Subcutaneous adipose tissue (tissue), 4 donors: ENCODE results near the gene JAM3. TPM values are rescaled to one million over a fixed set of nuclear protein-coding genes. Genes with fewer than 3 reads are reported as not detected.

ENCODE experiments used
- CTCF ChIP-seq: fragments of 450-650 bp; IDR thresholded peaks from one replicate; pipeline ENCODE4 v1.5.1; 2016; ENCODE audit warnings: low read depth, mild to moderate bottlenecking, control low read depth, antibody characterized with exemption, moderate library complexity
- total RNA-seq, 4 donors: library from RNA; depleted of rRNA; stranded (reverse); fragments of >200 nt; gene quantifications; one replicate each; pipeline ENCODE4 v1.1.0, GENCODE V29; 2016

Gene JAM3
- total RNA-seq, 4 donors from 2014 or later: 14.2 to 18.3 (median 16.5) TPM

DNA sequence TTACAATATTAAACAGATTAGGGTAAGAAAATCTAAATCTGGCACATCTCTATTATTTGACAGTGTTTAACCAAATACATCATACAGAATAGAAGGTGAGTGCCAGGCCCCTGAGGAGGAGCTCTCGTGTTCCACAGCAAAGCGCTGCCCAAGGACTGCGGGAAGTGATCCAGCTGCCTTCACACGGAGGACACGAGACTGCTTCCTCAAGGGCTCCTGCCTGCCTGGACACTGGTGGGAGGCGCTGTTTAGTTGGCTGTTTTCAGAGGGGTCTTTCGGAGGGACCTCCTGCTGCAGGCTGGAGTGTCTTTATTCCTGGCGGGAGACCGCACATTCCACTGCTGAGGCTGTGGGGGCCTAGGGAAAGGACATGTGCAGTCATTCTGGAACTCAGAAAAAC lies 83.8 kb downstream of the JAM3 start:
- TF ChIP-seq CTCF: no peak

- TF ChIP-seq CTCF: no peak
Observed at GRCh38 chr11:134153147-134153905, 84.5 kb downstream of the JAM3 start.

- no peak for TF ChIP-seq CTCF
Observed at GRCh38 chr11:134154441-134154840, 85.6 kb downstream of the JAM3 start.

DNA sequence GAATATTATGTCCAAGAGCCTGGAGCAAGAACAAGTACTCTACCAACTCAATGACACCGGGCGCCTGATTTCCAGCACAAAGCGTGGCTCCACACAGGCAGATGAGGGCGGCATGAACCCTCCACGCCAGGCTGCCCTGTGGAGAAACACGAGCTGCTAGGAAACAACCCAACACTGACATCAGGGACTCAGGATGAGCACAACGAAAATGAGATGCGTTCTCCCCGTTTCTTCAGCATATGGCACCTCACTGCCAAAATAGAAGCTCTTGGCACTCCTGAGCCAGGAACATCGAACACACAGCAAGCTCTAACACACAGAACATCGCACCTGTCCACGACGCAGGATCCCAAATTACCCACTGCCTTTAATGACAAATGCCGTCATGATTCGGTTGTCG lies 86.6 kb downstream of the JAM3 start:
- TF ChIP-seq CTCF: no peak

DNA sequence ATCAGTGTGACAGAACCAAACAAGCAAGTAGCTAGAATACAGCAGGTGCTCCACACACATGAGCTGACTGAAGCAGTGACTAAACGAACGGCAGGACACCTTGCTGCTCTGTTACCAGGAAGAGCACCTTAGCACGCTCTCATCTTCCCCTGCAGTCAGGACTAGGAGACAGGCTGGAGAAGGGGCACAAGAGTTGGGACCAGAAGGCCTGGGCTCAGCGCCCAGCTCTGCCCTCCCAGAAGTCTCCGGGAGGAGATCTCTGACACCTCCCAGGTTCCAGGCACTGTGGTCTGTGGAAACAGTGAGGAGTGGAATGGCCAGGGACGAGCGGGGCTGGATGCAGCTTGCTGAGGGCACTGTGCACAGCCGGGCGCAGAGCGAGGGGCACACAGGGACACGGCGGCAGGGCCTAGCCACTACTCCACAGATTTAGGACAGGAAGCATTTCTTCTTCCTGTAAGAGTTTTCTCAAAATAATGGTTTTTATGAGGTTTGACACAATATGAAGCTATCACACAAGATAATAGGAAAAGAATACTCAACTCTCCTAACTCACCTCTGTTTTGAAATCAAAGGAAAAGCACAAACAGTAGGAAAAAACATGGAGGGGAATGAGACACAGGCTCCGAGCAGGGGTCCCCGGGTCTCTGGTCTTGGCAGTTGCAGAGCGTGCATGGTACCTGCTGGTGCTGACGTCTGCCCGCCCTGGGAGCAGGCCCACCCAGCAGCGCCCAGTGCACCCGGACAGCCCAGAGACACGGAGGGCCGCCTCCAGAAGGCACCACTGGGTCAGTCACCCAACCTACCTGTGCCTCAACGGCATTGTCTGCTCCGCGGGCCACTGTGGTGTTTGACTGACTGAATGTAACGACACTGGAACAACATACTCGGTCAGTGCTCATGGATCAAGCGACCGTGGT lies 87.3 kb downstream of the JAM3 start:
- TF ChIP-seq CTCF: no peak

DNA sequence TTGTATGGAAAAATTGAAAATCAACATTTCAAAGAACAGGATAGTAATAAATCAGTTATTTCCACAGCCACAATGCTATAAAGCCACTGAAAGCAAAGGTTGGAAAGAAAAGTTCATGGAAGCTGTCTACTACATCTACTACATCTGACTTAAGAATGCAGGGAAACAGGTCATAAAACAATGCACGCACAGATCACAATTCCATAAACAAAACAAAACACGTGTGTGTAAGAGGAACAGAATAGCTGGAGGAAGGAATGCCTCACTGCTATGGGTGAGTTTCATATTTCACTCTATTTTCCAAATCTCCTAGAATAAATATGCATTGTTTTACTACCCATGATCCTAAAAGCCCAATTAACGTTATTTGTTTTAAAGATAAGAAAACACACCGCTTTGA lies 88.6 kb downstream of the JAM3 start:
- no peak for TF ChIP-seq CTCF

DNA sequence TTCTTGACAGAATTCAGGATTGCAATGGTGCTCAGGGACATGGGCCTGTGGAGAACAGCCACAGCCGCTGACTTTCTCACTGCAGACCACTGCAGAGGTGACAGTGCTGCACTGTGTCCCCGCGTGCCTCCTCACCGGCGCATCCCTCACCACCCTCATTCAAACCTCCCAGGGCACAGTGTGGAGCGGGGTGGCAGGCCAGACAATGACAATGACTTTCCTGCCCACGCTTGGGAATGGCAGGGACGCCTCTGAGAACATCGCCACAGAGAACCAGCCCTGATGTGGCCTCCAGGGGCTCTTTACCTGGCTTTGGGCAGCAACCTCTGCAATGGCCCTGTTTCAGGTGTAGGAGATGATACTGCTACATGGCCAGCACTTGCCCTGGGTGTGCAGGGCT lies 89.2 kb downstream of the JAM3 start:
- no peak for TF ChIP-seq CTCF
